Upper lobe of right lung (tissue), 1 donor: Measurements from ENCODE around the gene ADAMTS9. TPM values are rescaled to one million over a fixed set of nuclear protein-coding genes. Genes with fewer than 3 reads are reported as not detected.

Experiments
- ATAC-seq: fragments of 200-7000 bp; cut with Tn5 transposase; one replicate; pipeline ENCODE4 v1.9.1; 2020; ENCODE audit warnings: mild to moderate bottlenecking, moderate library complexity
- DNase-seq: peaks from one replicate; pipeline ENCODE4 v3.0.0-alpha.2; 2020
- H3K27ac ChIP-seq: fragments of 200-600 bp; one replicate; pipeline ENCODE4 v1.8.0; 2022
- H3K27me3 ChIP-seq: fragments of 200-600 bp; one replicate; pipeline ENCODE4 v1.8.0; 2022; ENCODE audit warnings: mild to moderate bottlenecking
- H3K36me3 ChIP-seq: fragments of 200-600 bp; one replicate; pipeline ENCODE4 v1.8.0; 2022
- H3K4me1 ChIP-seq: fragments of 200-600 bp; one replicate; pipeline ENCODE4 v1.8.0; 2022
- H3K4me3 ChIP-seq: fragments of 200-600 bp; one replicate; pipeline ENCODE4 v1.8.0; 2022; ENCODE audit warnings: mild to moderate bottlenecking
- H3K9me3 ChIP-seq: fragments of 200-600 bp; one replicate; pipeline ENCODE4 v1.8.0; 2022
- CTCF ChIP-seq: fragments of 200-600 bp; IDR thresholded peaks from one replicate; pipeline ENCODE4 v1.8.0; 2022; ENCODE audit warnings: antibody characterized with exemption
- intact Hi-C: fragments of 100-400 bp; cut with DNase I; formaldehyde crosslinking; loops from one replicate; pipeline ENCODE4 v1.11.0; 2022
- total RNA-seq: library from RNA; stranded (reverse); fragmentation: NEBNext Ultra II Directional; extraction: Animal tissue kit (Norgen Biotek cat#: 25700); gene quantifications from one replicate; pipeline ENCODE4 v1.2.1, GENCODE V29; 2021
- donor health status: DM: no; HTN: yes; CAD: no; lungs with severe emphysema.

Gene ADAMTS9
- total RNA-seq, 1 donor from 2014 or later: 30.1 TPM

GRCh38 chr3:64575211-64575844 is 112.5 kb downstream of the ADAMTS9 start:
- Histone ChIP-seq H3K4me3 (no peak overlapping the region), H3K27me3 (no peaks in the 10 kb centered on the region), H3K36me3 (no peaks in the 10 kb centered on the region), H3K4me1 (no peaks in the 10 kb centered on the region), H3K9me3 (no peaks in the 10 kb centered on the region), H3K27ac (no peak overlapping the region)
- intact Hi-C loops: no loop called here
- peak; percentile 66 for ATAC-seq
- TF ChIP-seq CTCF: peak; percentile 58
- DNase-seq: no peak

- DNase-seq (no peak), ATAC-seq (no peak)
- H3K9me3 ChIP-seq: no peaks in the 10 kb centered on the region
- no peak for TF ChIP-seq CTCF
- H3K4me1 ChIP-seq: no peaks in the 10 kb centered on the region
- H3K36me3 ChIP-seq: no peaks in the 10 kb centered on the region
- intact Hi-C loops: no loop called here
- H3K27me3 ChIP-seq: no peaks in the 10 kb centered on the region
- H3K4me3 ChIP-seq: no peak overlapping the region
- H3K27ac ChIP-seq: no peak overlapping the region
Observed at GRCh38 chr3:64574194-64574593, 113.6 kb downstream of the ADAMTS9 start.

- Histone ChIP-seq H3K4me3 (no peak overlapping the region), H3K36me3 (no peaks in the 10 kb centered on the region), H3K27me3 (no peaks in the 10 kb centered on the region), H3K9me3 (no peaks in the 10 kb centered on the region), H3K4me1 (no peaks in the 10 kb centered on the region), H3K27ac (no peak overlapping the region)
- intact Hi-C loops: no loop called here
- TF ChIP-seq CTCF: no peak
- ATAC-seq (no peak), DNase-seq (no peak)
Observed at GRCh38 chr3:64571982-64572381, 115.8 kb downstream of the ADAMTS9 start.

DNA sequence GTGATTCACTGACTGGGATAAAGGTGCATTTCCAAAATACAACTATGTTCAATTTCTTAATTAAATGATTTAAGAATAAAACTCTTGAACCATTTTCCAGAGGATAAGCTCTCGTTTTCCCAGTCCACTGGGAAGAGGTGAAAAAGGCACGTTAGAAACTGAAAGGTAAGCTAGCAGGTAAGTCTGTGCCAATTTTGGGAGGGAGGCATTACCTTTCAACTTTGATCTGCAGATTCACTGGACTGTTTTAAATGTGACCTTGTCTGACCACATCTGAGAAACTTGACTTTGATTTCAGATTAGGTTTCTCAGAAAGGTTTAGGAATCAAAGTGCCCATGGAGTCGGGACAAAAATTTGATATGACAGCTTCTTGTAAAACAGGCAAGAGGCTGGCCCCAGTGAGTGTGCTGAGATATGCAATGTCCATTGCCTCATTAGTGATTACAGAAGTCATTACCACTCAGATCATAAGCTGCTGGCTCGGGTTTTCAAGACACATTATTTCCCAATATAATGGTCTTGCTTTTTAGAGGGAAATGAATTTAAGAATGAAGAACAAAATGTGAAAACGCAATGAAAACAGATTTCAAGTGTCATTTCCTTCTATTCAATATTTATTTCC is 118.8 kb downstream of the ADAMTS9 start:
- Histone ChIP-seq H3K4me3 (no peak overlapping the region), H3K9me3 (no peaks in the 10 kb centered on the region), H3K27me3 (no peaks in the 10 kb centered on the region), H3K36me3 (no peaks in the 10 kb centered on the region), H3K27ac (no peak overlapping the region), H3K4me1 (no peaks in the 10 kb centered on the region)
- ATAC-seq (no peak), DNase-seq (no peak)
- TF ChIP-seq CTCF: no peak
- intact Hi-C loops: no loop called here

- no peak overlapping the region for H3K27ac ChIP-seq
Observed at GRCh38 chr3:64566859-64567258, 120.9 kb downstream of the ADAMTS9 start.

More at GRCh38 chr3:64566859-64567258, 120.9 kb downstream of the ADAMTS9 start:
- Histone ChIP-seq H3K4me3 (no peak overlapping the region), H3K4me1 (no peaks in the 10 kb centered on the region), H3K9me3 (no peaks in the 10 kb centered on the region), H3K27me3 (no peaks in the 10 kb centered on the region), H3K36me3 (no peaks in the 10 kb centered on the region)
- intact Hi-C loops: no loop called here
- no peak for TF ChIP-seq CTCF
- ATAC-seq (no peak), DNase-seq (no peak)
